GM18498 (cell line): ENCODE data around the gene CATSPERZ.
"Not testable (repeated sequence)": the region's sequence is repeated elsewhere in the genome, so short reads cannot be mapped to it uniquely, and the experiment has no call there.

Experiments
- ATAC-seq: cut with Tn5 transposase; IDR thresholded peaks from one replicate; pipeline ENCODE4 v1.9.1; 2021; ENCODE audit warnings: mild to moderate bottlenecking, moderate library complexity; ENCODE audit not compliant: unreplicated experiment

CATSPERZ gene

GRCh38 chr11:64298966-64299846, 952 bp upstream of the CATSPERZ start:
- ATAC-seq, result no peak

DNA sequence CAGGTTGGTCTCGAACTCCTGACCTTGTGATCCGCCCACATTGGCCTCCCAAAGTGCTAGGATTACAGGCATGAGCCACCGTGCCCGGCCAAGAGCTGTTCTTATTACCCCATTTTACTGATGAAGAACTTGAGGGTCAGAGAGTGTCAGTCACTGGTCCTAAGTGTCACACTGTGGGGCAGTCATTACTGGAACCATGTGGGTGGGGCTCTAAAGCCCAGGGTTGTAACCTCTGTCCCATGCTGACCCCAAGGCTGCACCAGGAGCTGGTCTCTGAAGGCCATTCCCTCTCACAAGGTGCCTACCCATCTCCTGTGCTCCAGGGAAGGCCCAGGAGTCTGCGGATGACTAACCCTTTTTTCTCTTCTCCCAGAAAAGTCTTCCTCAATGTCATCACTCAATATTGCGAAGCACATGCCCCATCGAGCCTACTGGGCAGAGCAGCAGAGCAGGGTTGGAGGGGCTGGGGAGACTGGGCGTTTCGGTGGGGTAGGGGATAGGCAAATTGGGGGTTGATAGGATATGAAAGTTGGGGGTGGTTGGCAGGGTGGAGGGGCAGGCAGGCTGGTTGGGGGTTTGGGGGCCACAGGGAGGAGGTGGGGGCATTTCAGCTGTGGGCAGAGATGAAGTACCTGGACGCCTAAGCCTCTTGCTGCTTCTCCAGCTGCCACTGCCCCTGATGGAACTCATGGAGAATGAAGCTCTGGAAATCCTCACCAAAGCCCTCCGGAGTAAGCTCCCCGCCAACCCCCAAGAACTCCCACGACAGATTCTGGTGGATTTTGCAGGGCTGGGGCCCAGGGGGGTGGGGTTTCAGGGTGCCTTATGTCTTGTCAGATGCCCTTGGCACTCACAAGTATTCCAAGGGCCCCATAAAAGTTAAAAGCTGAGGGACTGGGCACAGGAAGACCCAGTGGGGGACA, 3.2 kb downstream of the CATSPERZ start:
- ATAC-seq, result no peak

- ATAC-seq, result no peak
These were observed 3.8 kb downstream of the CATSPERZ start for GRCh38 chr11:64304032-64304315.

- ATAC-seq, result peak; percentile 27
These were observed 4.3 kb downstream of the CATSPERZ start for GRCh38 chr11:64304316-64305072.

DNA sequence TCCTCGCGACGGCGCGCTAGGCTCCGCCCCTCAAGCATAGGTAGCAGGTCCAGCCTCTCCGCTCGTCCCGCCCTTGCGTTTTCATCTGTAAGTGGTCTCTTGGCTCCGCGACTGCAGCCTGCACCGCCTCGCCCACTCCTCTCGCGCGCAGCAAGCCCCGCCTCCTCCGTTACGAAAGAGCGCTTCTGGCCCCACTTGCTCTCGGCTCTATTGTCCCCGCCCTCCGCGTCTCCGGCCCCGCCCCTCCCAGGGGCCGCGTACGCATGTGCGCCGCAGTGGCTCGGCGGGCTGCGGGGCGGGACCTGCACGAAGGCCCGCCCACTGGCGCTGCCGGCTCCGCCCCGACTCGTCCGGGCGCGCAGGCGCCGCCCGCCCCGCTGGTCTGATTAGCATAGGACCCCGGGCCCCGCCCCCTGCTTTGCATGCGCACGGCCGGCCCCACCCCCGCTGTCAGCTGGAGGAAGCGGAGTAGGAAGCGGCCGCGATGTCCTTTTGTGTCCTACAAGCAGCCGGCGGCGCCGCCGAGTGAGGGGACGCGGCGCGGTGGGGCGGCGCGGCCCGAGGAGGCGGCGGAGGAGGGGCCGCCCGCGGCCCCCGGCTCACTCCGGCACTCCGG, 5.0 kb downstream of the CATSPERZ start, which contains the start of gene ESRRA:
ESRRA (plus strand) TSS at position 450 of the 616 bp plus-strand sequence. CDS start 1,656 bp downstream, outside the sequence.
- peak; percentile 72 for ATAC-seq

GRCh38 chr11:64305691-64306562, 5.8 kb downstream of the CATSPERZ start:
- peak; percentile 18 for ATAC-seq

- no peak for ATAC-seq
These were observed 6.4 kb downstream of the CATSPERZ start for GRCh38 chr11:64306563-64306875.

GRCh38 chr11:64306876-64307622, 6.9 kb downstream of the CATSPERZ start:
- ATAC-seq, result no peak

GRCh38 chr11:64307795-64308194, 7.6 kb downstream of the CATSPERZ start:
- ATAC-seq, result not testable (repeated sequence)

- no peak for ATAC-seq
These were observed 12.8 kb downstream of the CATSPERZ start for GRCh38 chr11:64312947-64313346.

- no peak for ATAC-seq
These were observed 13.5 kb downstream of the CATSPERZ start for GRCh38 chr11:64313491-64314145.

DNA sequence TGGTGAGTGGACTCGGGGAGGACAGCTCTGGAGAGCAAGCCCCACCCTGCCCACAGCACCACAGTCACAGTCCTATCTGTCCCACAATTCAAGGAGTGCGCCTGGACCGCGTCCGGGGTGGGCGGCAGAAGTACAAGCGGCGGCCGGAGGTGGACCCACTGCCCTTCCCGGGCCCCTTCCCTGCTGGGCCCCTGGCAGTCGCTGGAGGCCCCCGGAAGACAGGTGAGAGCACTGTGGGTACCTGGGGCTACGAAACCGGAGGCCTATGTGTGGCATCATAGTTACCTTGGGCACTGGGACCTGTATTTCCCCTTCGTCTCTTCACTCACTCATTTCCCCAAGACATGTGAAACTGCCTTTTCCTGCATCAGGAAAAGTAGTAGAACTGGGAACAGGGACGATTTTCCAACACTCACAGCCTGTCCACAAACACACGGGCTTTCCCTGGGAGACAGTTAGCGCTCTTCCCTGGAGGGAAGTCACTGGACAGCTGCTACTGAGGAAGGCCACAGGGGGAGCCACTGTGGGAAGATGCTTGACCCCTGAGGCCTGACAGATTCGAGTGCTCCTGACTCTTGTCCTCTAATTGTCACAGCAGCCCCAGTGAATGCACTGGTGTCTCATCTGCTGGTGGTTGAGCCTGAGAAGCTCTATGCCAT, 14.1 kb downstream of the CATSPERZ start:
- ATAC-seq, result no peak

- ATAC-seq, result no peak
These were observed 14.8 kb downstream of the CATSPERZ start for GRCh38 chr11:64314805-64315561.

DNA sequence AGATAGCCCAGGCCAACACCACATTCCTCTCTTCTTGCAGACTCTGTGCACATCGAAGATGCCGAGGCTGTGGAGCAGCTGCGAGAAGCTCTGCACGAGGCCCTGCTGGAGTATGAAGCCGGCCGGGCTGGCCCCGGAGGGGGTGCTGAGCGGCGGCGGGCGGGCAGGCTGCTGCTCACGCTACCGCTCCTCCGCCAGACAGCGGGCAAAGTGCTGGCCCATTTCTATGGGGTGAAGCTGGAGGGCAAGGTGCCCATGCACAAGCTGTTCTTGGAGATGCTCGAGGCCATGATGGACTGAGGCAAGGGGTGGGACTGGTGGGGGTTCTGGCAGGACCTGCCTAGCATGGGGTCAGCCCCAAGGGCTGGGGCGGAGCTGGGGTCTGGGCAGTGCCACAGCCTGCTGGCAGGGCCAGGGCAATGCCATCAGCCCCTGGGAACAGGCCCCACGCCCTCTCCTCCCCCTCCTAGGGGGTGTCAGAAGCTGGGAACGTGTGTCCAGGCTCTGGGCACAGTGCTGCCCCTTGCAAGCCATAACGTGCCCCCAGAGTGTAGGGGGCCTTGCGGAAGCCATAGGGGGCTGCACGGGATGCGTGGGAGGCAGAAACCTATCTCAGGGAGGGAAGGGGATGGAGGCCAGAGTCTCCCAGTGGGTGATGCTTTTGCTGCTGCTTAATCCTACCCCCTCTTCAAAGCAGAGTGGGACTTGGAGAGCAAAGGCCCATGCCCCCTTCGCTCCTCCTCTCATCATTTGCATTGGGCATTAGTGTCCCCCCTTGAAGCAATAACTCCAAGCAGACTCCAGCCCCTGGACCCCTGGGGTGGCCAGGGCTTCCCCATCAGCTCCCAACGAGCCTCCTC, 15.7 kb downstream of the CATSPERZ start:
- not testable (repeated sequence) for ATAC-seq

DNA sequence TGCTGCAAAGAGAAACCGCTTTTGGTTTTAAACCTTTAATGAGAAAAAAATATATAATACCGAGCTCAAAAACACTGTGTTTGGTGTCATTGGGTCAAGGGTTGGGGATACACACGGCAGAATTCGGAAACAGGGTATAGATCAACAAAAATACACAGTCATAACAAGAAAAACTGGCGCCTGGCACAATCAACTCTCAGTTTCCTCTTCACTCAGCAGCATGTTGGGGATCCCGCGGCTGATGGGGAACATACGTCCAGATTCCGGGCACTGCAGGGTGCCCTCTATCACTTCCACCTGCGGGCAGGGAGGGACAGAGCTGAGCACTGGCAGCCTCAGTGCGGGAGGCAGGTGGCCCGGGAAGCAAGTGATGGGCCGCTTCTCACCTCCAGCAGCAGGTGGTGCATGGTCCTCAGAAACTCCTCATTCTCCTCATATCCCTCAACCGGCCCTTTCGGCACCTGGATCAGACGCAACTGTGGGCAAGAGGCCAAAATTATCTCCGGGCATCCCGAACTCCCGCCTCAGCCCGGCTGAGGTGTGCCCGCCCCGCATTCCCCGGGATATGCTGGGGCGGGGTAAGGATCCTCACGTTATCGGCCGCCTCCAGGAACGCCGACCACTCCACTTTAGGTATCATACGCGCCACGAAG, 16.6 kb downstream of the CATSPERZ start:
- ATAC-seq, result peak; percentile 4
